Measurements from ENCODE around the gene NR2E1. TPM values are rescaled to one million over a fixed set of nuclear protein-coding genes. Genes with fewer than 3 reads are reported as not detected.

Gene NR2E1
- total and polyA plus RNA-seq, 2 of the 4 experiments (the other 2 are of a cell fraction), result not detected

DNA sequence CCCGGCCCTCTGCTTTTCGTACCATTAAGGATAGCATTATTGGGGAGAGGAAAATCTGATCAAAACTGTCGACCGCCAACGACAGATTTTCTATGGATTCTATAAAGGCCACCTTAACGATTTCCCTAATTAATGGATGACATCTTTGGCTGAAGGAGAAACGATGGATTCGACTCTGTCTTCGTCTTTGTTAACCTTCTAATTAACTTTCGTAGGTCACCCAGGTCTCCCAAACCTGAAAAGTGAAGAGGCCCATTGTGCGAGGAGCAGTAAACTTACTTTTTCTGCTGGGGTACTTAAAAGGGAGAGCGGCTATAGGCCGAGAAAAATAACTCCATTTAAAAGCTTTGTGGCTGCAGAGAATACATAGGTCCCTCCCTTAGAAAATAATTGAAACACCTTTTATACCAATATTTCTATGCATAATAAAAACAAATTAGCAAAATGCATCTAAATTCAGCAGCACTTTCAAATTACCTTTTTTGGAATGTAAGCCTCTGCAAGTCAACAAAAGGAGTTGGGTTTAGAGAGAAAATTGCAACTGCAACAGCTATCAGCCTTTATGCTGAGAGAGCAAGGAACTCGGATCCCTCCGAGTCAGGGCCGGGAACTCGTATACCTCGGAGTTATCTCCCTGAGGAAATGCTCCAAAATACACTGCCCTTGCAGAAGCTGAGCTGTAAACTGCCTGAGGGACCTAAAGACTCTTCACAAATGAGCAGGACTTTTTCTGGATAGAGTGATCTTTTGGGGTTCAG, 31.4 kb upstream of the NR2E1 start:
- H3K9ac ChIP-seq (ENCODE audit: low read depth, low read length), result no peak overlapping the region
- no peaks in the 10 kb centered on the region for H4K20me1 ChIP-seq (ENCODE audit: insufficient read depth, low read length)
- POLR2A ChIA-PET (ENCODE audit: unreplicated experiment), result no interaction called here
- peaks cover 24% of the 10 kb centered on the region for H3K27me3 ChIP-seq (ENCODE audit: control insufficient read depth, insufficient read depth, low read length)
- in situ Hi-C loops (cut with MboI; ENCODE audit: low sequenced_read_pairs) (no loop called here), intact Hi-C loops (cut with micrococcal nuclease) (no loop called here), dilution Hi-C loops (cut with HindIII; ENCODE audit: low sequenced_read_pairs, unreplicated experiment) (no loop called here)
- no peak overlapping the region for H2BK5ac ChIP-seq (ENCODE audit: low read depth, low read length, poor library complexity, severe bottlenecking)
- H3K4ac ChIP-seq (ENCODE audit: low read depth, low read length), result no peak overlapping the region
- H3K9me1 ChIP-seq (ENCODE audit: insufficient read depth, low read length), result no peaks in the 10 kb centered on the region
- no peaks in the 10 kb centered on the region for H3K79me1 ChIP-seq (ENCODE audit: low read depth in 1 of 2, low read length in 2 of 2)
- no peak overlapping the region for H3K4me3 ChIP-seq (ENCODE audit: insufficient read depth, low read depth, low read length)
- H2BK120ac ChIP-seq (ENCODE audit: low read depth, low read length), result no peak overlapping the region
- no peak overlapping the region for H2BK20ac ChIP-seq (ENCODE audit: low read depth, low read length)
- DNase-seq, result no peak
- no peak overlapping the region for H4K91ac ChIP-seq (ENCODE audit: insufficient read depth, low read depth, low read length)
- WGBS, 2 experiments (ENCODE audit: extremely low coverage in 2 of 2, insufficient read length in 1 of 2), result no CpG with 5 or more reads among the region's 18 CpGs
- no peak overlapping the region for H3K18ac ChIP-seq (ENCODE audit: low read depth, low read length)
- no TSS peak for BruUV-seq (replicated peaks)
- H3K9me3 ChIP-seq (ENCODE audit: control insufficient read depth, insufficient read depth, low read length), result no peaks in the 10 kb centered on the region
- CTCF ChIA-PET, result interaction anchor here (1.0 kb wide), 1 partner anchor 13 kb away, joined by 3 read pairs; no protein-coding TSS in a partner anchor
- H3K27ac ChIP-seq (ENCODE audit: insufficient read depth, low read length), result no peak overlapping the region
- H3K56ac ChIP-seq (ENCODE audit: extremely low read depth, insufficient read depth, low read length), result no peak overlapping the region
- H2AK9ac ChIP-seq (replicated peaks; ENCODE audit: low read depth, low read length, poor library complexity), result no peak overlapping the region
- H3K23ac ChIP-seq (ENCODE audit: low read depth, low read length), result no peak overlapping the region
- H3K36me3 ChIP-seq (ENCODE audit: control insufficient read depth, insufficient read depth, low read length), result no peaks in the 10 kb centered on the region
- no peak for TF ChIP-seq POLR2A (IDR thresholded peaks at IDR 0.05; ENCODE audit: low read depth, low read length)
- no peak for TF ChIP-seq CEBPB (IDR thresholded peaks at IDR 0.05; ENCODE audit: low read depth, low read length)
- TF ChIP-seq FOS (IDR thresholded peaks at IDR 0.05; ENCODE audit: low read depth, low read length), result no peak
- TF ChIP-seq RFX5 (IDR thresholded peaks at IDR 0.05; ENCODE audit: low read depth, low read length), result no peak
- no peak for TF ChIP-seq CHD1 (IDR thresholded peaks at IDR 0.05; ENCODE audit: low read depth, low read length)
- TF ChIP-seq SMC3 (IDR thresholded peaks at IDR 0.05; ENCODE audit: low read depth, low read length), result no peak
- no peak for TF ChIP-seq ELK1 (IDR thresholded peaks at IDR 0.05; ENCODE audit: borderline replicate concordance, low read depth, low read length)
- H2BK15ac ChIP-seq (ENCODE audit: low read depth, low read length), result no peak overlapping the region
- H3K14ac ChIP-seq (replicated peaks; ENCODE audit: low read depth, low read length), result 0 out of 2 replicates have a peak overlapping the region, but pooled peaks have one; percentile 45
- no peak overlapping the region for H4K5ac ChIP-seq (ENCODE audit: low read depth, low read length)
- H3K4me2 ChIP-seq (ENCODE audit: low read depth, low read length), result peak overlapping the region; percentile 81
- H2AFZ ChIP-seq (replicated peaks; ENCODE audit: low read length, poor library complexity), result no peak overlapping the region
- no peak overlapping the region for H4K8ac ChIP-seq (ENCODE audit: low read depth in 2 of 2, low read length in 2 of 2)
- ATAC-seq (ENCODE audit: low read depth), result no peak
- no peak overlapping the region for H2AK5ac ChIP-seq (ENCODE audit: low read depth, low read length)
- no peaks in the 10 kb centered on the region for H3K4me1 ChIP-seq (ENCODE audit: control insufficient read depth, insufficient read depth, low read length)

Data from IMR-90 (cell line).